IMR-90 (cell line): Measurements from ENCODE around the gene LIPG. TPM values are rescaled to one million over a fixed set of nuclear protein-coding genes. Genes with fewer than 3 reads are reported as not detected.

Experiments
- ATAC-seq: fragments of 200-7000 bp; cut with Tn5 transposase; 2 replicates; pipeline ENCODE4 v1.9.1; 2020; ENCODE audit warnings: low read depth, mild to moderate bottlenecking, moderate library complexity
- BruUV-seq: library from RNA; stranded (reverse); fragments of 400-500 nt; replicated peaks from 2 replicates; lab custom pipeline; 2021; lab: Mats Ljungman, UMichigan
- CTCF ChIA-PET: fragments of 300-600 bp; formaldehyde crosslinking; extraction: SDS; loops from one replicate; lab custom pipeline; 2021; ENCODE audit warnings: antibody characterized with exemption; lab: Yijun Ruan, JAX
- POLR2A ChIA-PET: fragments of 300-600 bp; sonication (Branson Sonifier 250); formaldehyde crosslinking; loops from one replicate; lab custom pipeline; 2022; ENCODE audit warnings: antibody characterized with exemption; ENCODE audit not compliant: unreplicated experiment; lab: Charles Lee
- DNase-seq: peaks from one replicate; pipeline ENCODE4 v3.0.0; 2013
- H2AFZ ChIP-seq: replicated peaks from 2 replicates; pipeline ENCODE3; 2013; ENCODE audit warnings: low read length, mild to moderate bottlenecking; ENCODE audit not compliant: poor library complexity
- H2AK5ac ChIP-seq: 2 replicates; pipeline ENCODE4 v1.6.1; 2013; ENCODE audit warnings: low read depth, low read length, inconsistent platforms
- H2AK9ac ChIP-seq: replicated peaks from 2 replicates; pipeline ENCODE3; 2013; ENCODE audit warnings: mild to moderate bottlenecking, low read depth, low read length, moderate library complexity; ENCODE audit not compliant: poor library complexity
- H2BK120ac ChIP-seq: 2 replicates; pipeline ENCODE4 v1.6.1; 2013; ENCODE audit warnings: low read depth, low read length, inconsistent platforms
- H2BK15ac ChIP-seq: 3 replicates; pipeline ENCODE4 v1.6.1; 2013; ENCODE audit warnings: low read depth, low read length, inconsistent platforms
- H2BK20ac ChIP-seq: 2 replicates; pipeline ENCODE4 v1.6.1; 2013; ENCODE audit warnings: low read depth, mild to moderate bottlenecking, inconsistent platforms, low read length, moderate library complexity
- H2BK5ac ChIP-seq: 2 replicates; pipeline ENCODE4 v1.6.1; 2013; ENCODE audit warnings: mild to moderate bottlenecking, low read depth, low read length, inconsistent platforms; ENCODE audit not compliant: poor library complexity, severe bottlenecking
- H3K14ac ChIP-seq: replicated peaks from 2 replicates; pipeline ENCODE4 v1.6.1; 2013; ENCODE audit warnings: low read depth, low read length, inconsistent platforms
- H3K18ac ChIP-seq: 2 replicates; pipeline ENCODE4 v1.6.1; 2013; ENCODE audit warnings: low read depth, low read length, control low read depth
- H3K23ac ChIP-seq: 2 replicates; pipeline ENCODE4 v1.6.1; 2013; ENCODE audit warnings: low read depth, low read length, inconsistent platforms
- H3K27ac ChIP-seq: 2 replicates; pipeline ENCODE4 v1.5.1; 2013; ENCODE audit warnings: mild to moderate bottlenecking, control low read depth, low read length; ENCODE audit not compliant: insufficient read depth
- H3K27me3 ChIP-seq: 2 replicates; pipeline ENCODE4 v1.6.1; 2013; ENCODE audit warnings: low read length; ENCODE audit not compliant: control insufficient read depth, insufficient read depth
- H3K36me3 ChIP-seq: 2 replicates; pipeline ENCODE4 v1.6.1; 2013; ENCODE audit warnings: low read length, mixed read lengths; ENCODE audit not compliant: control insufficient read depth, insufficient read depth
- H3K4ac ChIP-seq: 2 replicates; pipeline ENCODE4 v1.6.1; 2013; ENCODE audit warnings: low read depth, low read length, inconsistent platforms
- H3K4me1 ChIP-seq: 2 replicates; pipeline ENCODE4 v1.6.1; 2013; ENCODE audit warnings: low read length, mixed read lengths; ENCODE audit not compliant: control insufficient read depth, insufficient read depth
- H3K4me2 ChIP-seq: 2 replicates; pipeline ENCODE4 v1.6.1; 2013; ENCODE audit warnings: low read depth, mild to moderate bottlenecking, control low read depth, low read length, moderate library complexity
- H3K4me3 ChIP-seq: 2 replicates; pipeline ENCODE4 v1.5.1; 2013; ENCODE audit warnings: low read depth, mild to moderate bottlenecking, control low read depth, low read length, moderate library complexity; ENCODE audit not compliant: insufficient read depth
- H3K56ac ChIP-seq: 2 replicates; pipeline ENCODE4 v1.6.1; 2013; ENCODE audit warnings: low read length, inconsistent platforms; ENCODE audit not compliant: insufficient read depth; ENCODE audit errors: extremely low read depth
- H3K79me1 ChIP-seq, 2 experiments: 2 replicates each; pipeline ENCODE4 v1.6.1; 2013; ENCODE audit warnings: low read length in 2 of 2, inconsistent platforms in 1 of 2, low read depth in 1 of 2
- H3K9ac ChIP-seq: 2 replicates; pipeline ENCODE4 v1.6.1; 2013; ENCODE audit warnings: low read depth, low read length, control low read depth
- H3K9me1 ChIP-seq: 2 replicates; pipeline ENCODE4 v1.6.1; 2013; ENCODE audit warnings: low read length, inconsistent platforms; ENCODE audit not compliant: insufficient read depth
- H3K9me3 ChIP-seq: 2 replicates; pipeline ENCODE4 v1.6.1; 2013; ENCODE audit warnings: low read length; ENCODE audit not compliant: control insufficient read depth, insufficient read depth
- H4K20me1 ChIP-seq: 2 replicates; pipeline ENCODE4 v1.6.1; 2013; ENCODE audit warnings: low read length, inconsistent platforms; ENCODE audit not compliant: insufficient read depth
- H4K5ac ChIP-seq: 2 replicates; pipeline ENCODE4 v1.6.1; 2013; ENCODE audit warnings: mild to moderate bottlenecking, low read depth, low read length, control low read depth
- H4K8ac ChIP-seq, 2 experiments: 2 replicates each; pipeline ENCODE4 v1.6.1; 2013; ENCODE audit warnings: low read depth in 2 of 2, low read length in 2 of 2, control low read depth in 1 of 2, inconsistent platforms in 1 of 2
- H4K91ac ChIP-seq: 2 replicates; pipeline ENCODE4 v1.6.1; 2013; ENCODE audit warnings: low read depth, low read length, inconsistent platforms; ENCODE audit not compliant: insufficient read depth
- BHLHE40 ChIP-seq: fragments of 150-350 bp; IDR thresholded peaks from 2 replicates; pipeline ENCODE4 v1.6.1; 2016; ENCODE audit warnings: mild to moderate bottlenecking, low read depth, low read length
- CEBPB ChIP-seq: IDR thresholded peaks from 2 replicates; pipeline ENCODE4 v1.6.1; 2012; ENCODE audit warnings: low read depth, low read length, improper control_type of control experiment
- CHD1 ChIP-seq: IDR thresholded peaks from 2 replicates; pipeline ENCODE4 v1.6.1; 2012; ENCODE audit warnings: low read depth, low read length, improper control_type of control experiment
- FOS ChIP-seq: fragments of 150-350 bp; IDR thresholded peaks from 2 replicates; pipeline ENCODE4 v1.6.1; 2016; ENCODE audit warnings: low read depth, low read length
- MAFK ChIP-seq: IDR thresholded peaks from 2 replicates; pipeline ENCODE4 v1.6.1; 2012; ENCODE audit warnings: low read depth, low read length, improper control_type of control experiment
- MAZ ChIP-seq: IDR thresholded peaks from 2 replicates; pipeline ENCODE4 v1.6.1; 2012; ENCODE audit warnings: low read depth, mild to moderate bottlenecking, low read length, improper control_type of control experiment, moderate library complexity, borderline replicate concordance
- MXI1 ChIP-seq: IDR thresholded peaks from 2 replicates; pipeline ENCODE4 v1.6.1; 2012; ENCODE audit warnings: low read depth, mild to moderate bottlenecking, low read length, moderate library complexity, borderline replicate concordance
- NFE2L2 ChIP-seq: fragments of 150-350 bp; IDR thresholded peaks from 2 replicates; pipeline ENCODE4 v1.6.1; 2016; ENCODE audit warnings: low read depth, mild to moderate bottlenecking, low read length
- POLR2A ChIP-seq: IDR thresholded peaks from 2 replicates; pipeline ENCODE4 v1.6.1; 2012; ENCODE audit warnings: mild to moderate bottlenecking, low read depth, low read length
- RAD21 ChIP-seq: IDR thresholded peaks from 2 replicates; pipeline ENCODE4 v1.6.1; 2012; ENCODE audit warnings: low read length, improper control_type of control experiment
- RCOR1 ChIP-seq: IDR thresholded peaks from 2 replicates; pipeline ENCODE4 v1.6.1; 2012; ENCODE audit warnings: mild to moderate bottlenecking, low read length, improper control_type of control experiment; ENCODE audit not compliant: insufficient replicate concordance
- RFX5 ChIP-seq: IDR thresholded peaks from 2 replicates; pipeline ENCODE4 v1.8.0; 2012; ENCODE audit warnings: low read depth, mild to moderate bottlenecking, low read length, moderate library complexity
- SMC3 ChIP-seq: fragments of 150-350 bp; IDR thresholded peaks from 2 replicates; pipeline ENCODE4 v1.6.1; 2016; ENCODE audit warnings: low read depth, mild to moderate bottlenecking, antibody characterized with exemption, low read length, moderate library complexity
- WGBS, 2 experiments: methylation state at CpG; one replicate each; pipeline versions ENCODE4 v1.1.5 to v1.1.7; 2013; ENCODE audit warnings: missing lambda C conversion rate in 2 of 2; ENCODE audit not compliant: insufficient read length in 1 of 2; ENCODE audit errors: extremely low coverage in 2 of 2; 5-methylcytosine and 5-hydroxymethylcytosine counted together
- dilution Hi-C: fragments of 300-500 bp; cut with HindIII; formaldehyde crosslinking; loops from one replicate; pipeline ENCODE4 v1.14.3; 2018; ENCODE audit warnings: low sequenced_read_pairs; ENCODE audit not compliant: unreplicated experiment
- in situ Hi-C: fragments of 300-500 bp; cut with MboI; formaldehyde crosslinking; loops from 3 replicates; pipeline ENCODE4 v1.14.3; 2019; ENCODE audit warnings: low sequenced_read_pairs, inconsistent platforms, mixed read lengths
- intact Hi-C: fragments of 100-400 bp; cut with micrococcal nuclease; formaldehyde crosslinking; loops from 2 replicates; pipeline ENCODE4 v1.10.0; 2022
- polyA plus RNA-seq, 3 experiments: library from polyadenylated mRNA; depleted of rRNA; stranded (reverse); fragments of >200 nt; gene quantifications; 2 replicates each; pipeline ENCODE4 v1.2.3, GENCODE V29; 2012; ENCODE audit warnings: low replicate concordance in 1 of 3
- total RNA-seq: library from RNA; depleted of rRNA; stranded (reverse); fragments of >200 nt; gene quantifications from 2 replicates; pipeline ENCODE4 v1.2.3, GENCODE V29; 2012
- TF ChIP-seq, protein P1 (sequence below): fragments of 150-350 bp; IDR thresholded peaks from 2 replicates; pipeline ENCODE4 v1.6.1; 2017; ENCODE audit warnings: mild to moderate bottlenecking, antibody characterized with exemption, low read length, low read depth
- TF ChIP-seq, protein P2 (sequence below): fragments of 150-350 bp; IDR thresholded peaks from 2 replicates; pipeline ENCODE4 v1.6.1; 2016; ENCODE audit warnings: low read depth, mild to moderate bottlenecking, low read length, moderate library complexity, borderline replicate concordance
- TF ChIP-seq, protein P3 (sequence below): conservative IDR thresholded peaks from 2 replicates; pipeline ENCODE4 v1.5.1; 2012; ENCODE audit warnings: mild to moderate bottlenecking, low read depth, low read length, improper control_type of control experiment

LIPG gene
- total and polyA plus RNA-seq, 2 of the 4 experiments (the other 2 are of a cell fraction): under 0.01 to 0.14 TPM

DNA sequence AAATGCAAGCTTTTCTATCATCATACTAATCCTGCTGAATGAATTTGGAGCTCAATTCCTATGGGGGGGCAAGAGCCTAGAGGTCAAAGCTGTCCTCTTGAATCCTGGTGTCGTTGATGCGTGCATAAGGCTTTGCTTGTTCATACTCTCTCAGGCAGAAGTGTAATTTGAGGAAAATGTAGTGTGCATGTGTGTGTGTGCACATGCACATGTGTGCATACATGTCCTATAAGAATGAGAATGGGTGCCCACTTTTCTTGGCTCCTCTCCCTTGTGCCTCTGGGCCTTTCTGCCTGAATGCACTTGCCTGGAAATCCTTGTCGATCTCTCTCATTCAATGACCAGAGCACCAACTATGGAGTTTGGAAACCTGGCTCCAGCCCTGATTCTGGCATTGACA, 46.3 kb upstream of the LIPG start:
- no peak for TF ChIP-seq MAZ
- TF ChIP-seq CHD1: no peak
- no peak for TF ChIP-seq FOS
- TF ChIP-seq RCOR1: no peak
- TF ChIP-seq, protein P1, sequence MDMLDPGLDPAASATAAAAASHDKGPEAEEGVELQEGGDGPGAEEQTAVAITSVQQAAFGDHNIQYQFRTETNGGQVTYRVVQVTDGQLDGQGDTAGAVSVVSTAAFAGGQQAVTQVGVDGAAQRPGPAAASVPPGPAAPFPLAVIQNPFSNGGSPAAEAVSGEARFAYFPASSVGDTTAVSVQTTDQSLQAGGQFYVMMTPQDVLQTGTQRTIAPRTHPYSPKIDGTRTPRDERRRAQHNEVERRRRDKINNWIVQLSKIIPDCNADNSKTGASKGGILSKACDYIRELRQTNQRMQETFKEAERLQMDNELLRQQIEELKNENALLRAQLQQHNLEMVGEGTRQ: no peak
- no peak for TF ChIP-seq POLR2A
- TF ChIP-seq RFX5: no peak
- TF ChIP-seq SMC3: no peak
- TF ChIP-seq, protein P2, sequence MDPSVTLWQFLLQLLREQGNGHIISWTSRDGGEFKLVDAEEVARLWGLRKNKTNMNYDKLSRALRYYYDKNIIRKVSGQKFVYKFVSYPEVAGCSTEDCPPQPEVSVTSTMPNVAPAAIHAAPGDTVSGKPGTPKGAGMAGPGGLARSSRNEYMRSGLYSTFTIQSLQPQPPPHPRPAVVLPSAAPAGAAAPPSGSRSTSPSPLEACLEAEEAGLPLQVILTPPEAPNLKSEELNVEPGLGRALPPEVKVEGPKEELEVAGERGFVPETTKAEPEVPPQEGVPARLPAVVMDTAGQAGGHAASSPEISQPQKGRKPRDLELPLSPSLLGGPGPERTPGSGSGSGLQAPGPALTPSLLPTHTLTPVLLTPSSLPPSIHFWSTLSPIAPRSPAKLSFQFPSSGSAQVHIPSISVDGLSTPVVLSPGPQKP: no peak
- no peak for TF ChIP-seq CEBPB
- no peak for TF ChIP-seq BHLHE40
- no peak for TF ChIP-seq RAD21
- TF ChIP-seq, protein P3, sequence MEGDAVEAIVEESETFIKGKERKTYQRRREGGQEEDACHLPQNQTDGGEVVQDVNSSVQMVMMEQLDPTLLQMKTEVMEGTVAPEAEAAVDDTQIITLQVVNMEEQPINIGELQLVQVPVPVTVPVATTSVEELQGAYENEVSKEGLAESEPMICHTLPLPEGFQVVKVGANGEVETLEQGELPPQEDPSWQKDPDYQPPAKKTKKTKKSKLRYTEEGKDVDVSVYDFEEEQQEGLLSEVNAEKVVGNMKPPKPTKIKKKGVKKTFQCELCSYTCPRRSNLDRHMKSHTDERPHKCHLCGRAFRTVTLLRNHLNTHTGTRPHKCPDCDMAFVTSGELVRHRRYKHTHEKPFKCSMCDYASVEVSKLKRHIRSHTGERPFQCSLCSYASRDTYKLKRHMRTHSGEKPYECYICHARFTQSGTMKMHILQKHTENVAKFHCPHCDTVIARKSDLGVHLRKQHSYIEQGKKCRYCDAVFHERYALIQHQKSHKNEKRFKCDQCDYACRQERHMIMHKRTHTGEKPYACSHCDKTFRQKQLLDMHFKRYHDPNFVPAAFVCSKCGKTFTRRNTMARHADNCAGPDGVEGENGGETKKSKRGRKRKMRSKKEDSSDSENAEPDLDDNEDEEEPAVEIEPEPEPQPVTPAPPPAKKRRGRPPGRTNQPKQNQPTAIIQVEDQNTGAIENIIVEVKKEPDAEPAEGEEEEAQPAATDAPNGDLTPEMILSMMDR: no peak
- TF ChIP-seq MAFK: no peak
- no peak for TF ChIP-seq NFE2L2
- TF ChIP-seq MXI1: no peak
- no peak overlapping the region for H2AFZ ChIP-seq
- no peak overlapping the region for H3K23ac ChIP-seq
- no peak overlapping the region for H2BK120ac ChIP-seq
- ChIA-PET POLR2A (no interaction called here), CTCF (interaction anchor here (1.2 kb wide), 1 partner anchor 343 kb away, joined by 3 read pairs; no protein-coding TSS in a partner anchor)
- dilution Hi-C loops (no loop called here), intact Hi-C loops (no loop called here), in situ Hi-C loops (loop anchor here (10.0 to 25.0 kb wide), 2 partner anchors 249 to 672 kb away; partner anchors contain the start of gene MYO5B)
- ATAC-seq: no peak
- H3K9ac ChIP-seq: no peak overlapping the region
- no peak overlapping the region for H2BK5ac ChIP-seq
- peaks cover 10% of the 10 kb centered on the region for H3K27me3 ChIP-seq
- H3K9me1 ChIP-seq: no peaks in the 10 kb centered on the region
- H3K27ac ChIP-seq: no peak overlapping the region
- H3K79me1 ChIP-seq: no peaks in the 10 kb centered on the region
- H4K91ac ChIP-seq: no peak overlapping the region
- H2AK5ac ChIP-seq: no peak overlapping the region
- no peak overlapping the region for H3K56ac ChIP-seq
- H3K14ac ChIP-seq: no peak overlapping the region
- no peaks in the 10 kb centered on the region for H4K20me1 ChIP-seq
- 67% methylated on average over 1 of the region's 3 CpGs; no CpG with 5 or more reads in 1 of the 2 experiments for WGBS, 2 experiments
- no peak overlapping the region for H2BK20ac ChIP-seq
- no peak for DNase-seq
- H4K8ac ChIP-seq: no peak overlapping the region
- no peak overlapping the region for H3K4ac ChIP-seq
- H3K4me3 ChIP-seq: no peak overlapping the region
- H4K5ac ChIP-seq: no peak overlapping the region
- H2BK15ac ChIP-seq: no peak overlapping the region
- H2AK9ac ChIP-seq: no peak overlapping the region
- no peaks in the 10 kb centered on the region for H3K4me1 ChIP-seq
- no peaks in the 10 kb centered on the region for H3K9me3 ChIP-seq
- no TSS peak for BruUV-seq
- H3K36me3 ChIP-seq: no peaks in the 10 kb centered on the region
- H3K18ac ChIP-seq: no peak overlapping the region
- H3K4me2 ChIP-seq: no peak overlapping the region
